K562 (cell line): ENCODE measurements around the gene STX18. TPM values are rescaled to one million over a fixed set of nuclear protein-coding genes. Genes with fewer than 3 reads are reported as not detected.

Experiments used
- ATAC-seq: fragments of 200-7000 bp; cut with Tn5 transposase; 3 replicates; pipeline ENCODE4 v1.9.1; 2020; ENCODE audit warnings: moderate library complexity
- BruUV-seq: library from RNA; stranded (reverse); fragments of 400-500 nt; replicated peaks from 2 replicates; lab custom pipeline; 2021; lab: Mats Ljungman, UMichigan
- CTCF ChIA-PET: fragments of 300-600 bp; formaldehyde crosslinking; extraction: SDS; loops from one replicate; lab custom pipeline; 2021; ENCODE audit warnings: low intra/inter-chr PET ratio; lab: Yijun Ruan, JAX
- POLR2A ChIA-PET: fragments of 300-600, 350-650 bp; sonication (Branson Sonifier 250); formaldehyde crosslinking; extraction: SDS; loops from one replicate; lab custom pipeline; 2021; ENCODE audit warnings: antibody characterized with exemption, inconsistent platforms; lab: Yijun Ruan, JAX
- DNase-seq, 4 experiments: peaks; one replicate each; pipeline versions ENCODE4 v3.0.0 to v3.0.0-alpha.2; 2011 to 2018; ENCODE audit warnings: low spot score in 3 of 4, mixed read lengths in 3 of 4; ENCODE audit errors: extremely low read depth in 1 of 4
- FAIRE-seq: peaks from 2 replicates; lab custom pipeline; 2011; peaks lifted over from hg19 to GRCh38; lab: Jason Lieb, UNC
- H2AFZ ChIP-seq: 2 replicates; pipeline ENCODE4 v1.6.0; 2011; ENCODE audit warnings: low read depth, low read length, control low read depth, inconsistent platforms
- H3K27ac ChIP-seq: fragments of 200-600 bp; 3 replicates; pipeline ENCODE4 v1.8.0; 2011; ENCODE audit warnings: low read depth, mild to moderate bottlenecking, control low read depth, inconsistent platforms, low read length, moderate library complexity, mixed read lengths; ENCODE audit errors: extremely low read depth
- H3K27me3 ChIP-seq, 2 experiments: fragments of 300-600 bp in 1 of 2; 2 replicates in 1 of 2; 3 replicates in 1 of 2; pipeline versions ENCODE4 v1.6.0 to v1.8.0; 2011; ENCODE audit warnings: inconsistent platforms in 2 of 2, low read length in 2 of 2, mild to moderate bottlenecking in 1 of 2, mixed read lengths in 1 of 2, moderate library complexity in 1 of 2; ENCODE audit not compliant: control insufficient read depth in 2 of 2, insufficient read depth in 2 of 2
- H3K36me3 ChIP-seq: fragments of 300-600 bp; 3 replicates; pipeline ENCODE4 v1.8.0; 2011; ENCODE audit warnings: mild to moderate bottlenecking, low read length, inconsistent platforms; ENCODE audit not compliant: control insufficient read depth, insufficient read depth
- H3K4me1 ChIP-seq, 2 experiments: fragments of 200-600 bp in 1 of 2; replicated peaks in 1 of 2; 2 replicates in 1 of 2; 3 replicates in 1 of 2; pipeline versions ENCODE4 v1.5.1 to v1.8.0; 2011; ENCODE audit warnings: inconsistent platforms in 2 of 2, low read length in 2 of 2, mild to moderate bottlenecking in 1 of 2, mixed read lengths in 1 of 2, moderate library complexity in 1 of 2; ENCODE audit not compliant: control insufficient read depth in 2 of 2, insufficient read depth in 2 of 2
- H3K4me2 ChIP-seq: 2 replicates; pipeline ENCODE4 v1.6.1; 2011; ENCODE audit warnings: low read length, control low read depth, inconsistent platforms, mixed read lengths; ENCODE audit not compliant: insufficient read depth
- H3K4me3 ChIP-seq: fragments of 200-600 bp; sonication (generic), shearing (Covaris generic); 2 replicates; pipeline ENCODE4 v1.5.1; 2016; ENCODE audit warnings: control low read depth, inconsistent platforms
- H3K79me2 ChIP-seq: fragments of 200-600 bp; 3 replicates; pipeline ENCODE4 v1.8.0; 2011; ENCODE audit warnings: low read length, inconsistent platforms; ENCODE audit not compliant: control insufficient read depth, insufficient read depth
- H3K9ac ChIP-seq, 2 experiments: 2 replicates each; pipeline versions ENCODE4 v1.6.0 to v1.6.1; 2011; ENCODE audit warnings: low read depth in 2 of 2, low read length in 2 of 2, control low read depth in 1 of 2, inconsistent platforms in 1 of 2, mild to moderate bottlenecking in 1 of 2, mixed read lengths in 1 of 2; ENCODE audit not compliant: insufficient read depth in 1 of 2
- H3K9me1 ChIP-seq: one replicate; pipeline ENCODE4 v1.6.0; 2011; ENCODE audit warnings: inconsistent platforms, mild to moderate bottlenecking, low read length, moderate library complexity; ENCODE audit not compliant: control insufficient read depth, insufficient read depth
- H3K9me3 ChIP-seq: replicated peaks from 2 replicates; pipeline ENCODE4 v1.5.1; 2011; ENCODE audit warnings: low read depth, low read length, inconsistent platforms; ENCODE audit not compliant: control insufficient read depth, insufficient read depth
- H4K20me1 ChIP-seq: replicated peaks from 2 replicates; pipeline ENCODE4 v1.6.1; 2011; ENCODE audit warnings: low read length, inconsistent platforms, mixed read lengths; ENCODE audit not compliant: control insufficient read depth, insufficient read depth
- FOSL1 ChIP-seq: fragments of 200-800 bp; sonication (Bioruptor generic); conservative IDR thresholded peaks from 2 replicates; pipeline ENCODE4 v1.6.1; 2016; ENCODE audit warnings: missing genetic modification characterization, missing compliant biosample characterization
- POLR2B ChIP-seq: fragments of 450-650 bp; IDR thresholded peaks from 2 replicates; pipeline ENCODE4 v1.6.1; 2018; ENCODE audit warnings: low read depth; ENCODE audit not compliant: partially characterized antibody
- WGBS: fragments of 100-300 bp; shearing (Covaris generic); methylation state at CpG from one replicate; pipeline ENCODE4 v1.1.6; 2016; ENCODE audit warnings: low coverage, mixed read lengths; ENCODE audit not compliant: insufficient coverage; ENCODE audit errors: missing lambda C conversion rate; 5-methylcytosine and 5-hydroxymethylcytosine counted together
- in situ Hi-C: fragments of 300-500 bp; cut with MboI; formaldehyde crosslinking; loops from 4 replicates; pipeline ENCODE4 v1.15.0; 2018; ENCODE audit warnings: inconsistent platforms, mixed read lengths
- intact Hi-C: fragments of 100-400 bp; cut with micrococcal nuclease; formaldehyde crosslinking; loops from 2 replicates; pipeline ENCODE4 v1.14.2; 2022
- polyA plus RNA-seq, 8 experiments: library from polyadenylated mRNA; depleted of rRNA in 4 of 8; stranded (reverse) in 5 of 8; unstranded in 3 of 8; fragments of >200 nt; fragmentation: Nextera tagmentation in 2 of 8; fragmentation: Illumina TruSeq in 1 of 8; extraction: Ambion mirVana in 2 of 8; extraction: Trizol in 1 of 8; gene quantifications; 2 replicates each; pipeline versions ENCODE4 v1.2.1 to v1.2.3, GENCODE V29; 2011 to 2014; ENCODE audit warnings: inconsistent platforms in 1 of 8, missing spikeins in 1 of 8
- total RNA-seq, 7 experiments: library from RNA; depleted of rRNA in 6 of 7; stranded (reverse); fragments of >200 nt in 6 of 7; fragmentation: Illumina TruSeq in 2 of 7; extraction: Trizol in 2 of 7; gene quantifications; 2 replicates each; pipeline versions ENCODE4 v1.2.1 to v1.2.3, GENCODE V29; 2011 to 2021; ENCODE audit warnings: low replicate concordance in 1 of 7
- TF ChIP-seq, protein P1 (sequence below): fragments of 450-650 bp; formaldehyde crosslinking; IDR thresholded peaks from 2 replicates; pipeline ENCODE4 v1.4.0; 2022; ENCODE audit warnings: mild to moderate bottlenecking, moderate library complexity
- TF ChIP-seq, protein P2 (sequence below): sonication (generic); formaldehyde crosslinking; IDR thresholded peaks from 2 replicates; pipeline ENCODE4 v1.8.1; 2023; ENCODE audit warnings: mild to moderate bottlenecking, missing genetic modification reagents
- TF ChIP-seq, protein P3 (sequence below), 2 experiments: fragments of 450-650 bp; IDR thresholded peaks; 2 replicates each; pipeline ENCODE4 v1.6.1; 2016
- TF ChIP-seq, protein P4 (sequence below), 2 experiments: fragments of 450-650 bp in 1 of 2; sonication (generic) in 1 of 2; formaldehyde crosslinking; conservative IDR thresholded peaks; 2 replicates each; pipeline versions ENCODE4 v1.4.0 to v1.8.1; 2020 to 2022; ENCODE audit warnings: mild to moderate bottlenecking in 1 of 2, missing genetic modification reagents in 1 of 2
- TF ChIP-seq, protein P5 (sequence below), 3 experiments: IDR thresholded peaks in 2 of 3; conservative IDR thresholded peaks in 1 of 3; 2 replicates each; pipeline ENCODE4 v1.5.1; 2011 to 2012; ENCODE audit warnings: low read length in 3 of 3, mild to moderate bottlenecking in 3 of 3, control low read depth in 2 of 3, improper control_type of control experiment in 1 of 3, inconsistent platforms in 1 of 3, low read depth in 1 of 3, mixed read lengths in 1 of 3, moderate library complexity in 1 of 3; ENCODE audit not compliant: insufficient read depth in 2 of 3
- TF ChIP-seq, protein P6 (sequence below): sonication (generic); formaldehyde crosslinking; IDR thresholded peaks from 2 replicates; pipeline ENCODE4 v1.8.0; 2022; ENCODE audit warnings: missing genetic modification reagents, mild to moderate bottlenecking, borderline replicate concordance

Gene STX18
- total and polyA plus RNA-seq, 9 of the 15 experiments (the other 6 are each of a cell fraction or from before 2014, with no cell fraction given): 6.2 to 41.7 (median 22.7) TPM

DNA sequence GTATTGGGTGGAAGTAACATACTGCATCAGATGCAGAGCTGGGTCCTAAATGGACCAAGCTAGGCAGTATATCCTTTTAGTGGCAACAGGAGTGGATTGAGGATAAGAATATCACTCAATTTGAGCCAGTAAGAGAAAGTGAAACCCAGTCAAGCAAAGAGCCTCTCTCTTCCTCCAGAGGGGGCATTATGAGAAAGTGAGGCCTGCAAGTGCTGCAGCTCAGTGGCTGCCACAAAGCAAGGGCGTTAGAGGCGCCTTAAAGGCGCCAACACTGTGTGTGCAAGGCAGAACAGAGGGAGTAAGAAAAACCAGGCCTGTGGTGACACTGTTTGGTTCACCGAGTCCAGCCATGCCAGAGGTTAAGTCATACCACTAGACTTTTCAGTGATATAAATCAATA lies 17.5 kb downstream of the STX18 start:
- no peaks in the 10 kb centered on the region; the same call in 2 of the 3 replicates for H3K36me3 ChIP-seq
- TF ChIP-seq FOSL1 (tag) (no peak), POLR2B (no peak)
- TF ChIP-seq, protein P1, sequence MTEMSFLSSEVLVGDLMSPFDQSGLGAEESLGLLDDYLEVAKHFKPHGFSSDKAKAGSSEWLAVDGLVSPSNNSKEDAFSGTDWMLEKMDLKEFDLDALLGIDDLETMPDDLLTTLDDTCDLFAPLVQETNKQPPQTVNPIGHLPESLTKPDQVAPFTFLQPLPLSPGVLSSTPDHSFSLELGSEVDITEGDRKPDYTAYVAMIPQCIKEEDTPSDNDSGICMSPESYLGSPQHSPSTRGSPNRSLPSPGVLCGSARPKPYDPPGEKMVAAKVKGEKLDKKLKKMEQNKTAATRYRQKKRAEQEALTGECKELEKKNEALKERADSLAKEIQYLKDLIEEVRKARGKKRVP: no peak
- TF ChIP-seq, protein P2, sequence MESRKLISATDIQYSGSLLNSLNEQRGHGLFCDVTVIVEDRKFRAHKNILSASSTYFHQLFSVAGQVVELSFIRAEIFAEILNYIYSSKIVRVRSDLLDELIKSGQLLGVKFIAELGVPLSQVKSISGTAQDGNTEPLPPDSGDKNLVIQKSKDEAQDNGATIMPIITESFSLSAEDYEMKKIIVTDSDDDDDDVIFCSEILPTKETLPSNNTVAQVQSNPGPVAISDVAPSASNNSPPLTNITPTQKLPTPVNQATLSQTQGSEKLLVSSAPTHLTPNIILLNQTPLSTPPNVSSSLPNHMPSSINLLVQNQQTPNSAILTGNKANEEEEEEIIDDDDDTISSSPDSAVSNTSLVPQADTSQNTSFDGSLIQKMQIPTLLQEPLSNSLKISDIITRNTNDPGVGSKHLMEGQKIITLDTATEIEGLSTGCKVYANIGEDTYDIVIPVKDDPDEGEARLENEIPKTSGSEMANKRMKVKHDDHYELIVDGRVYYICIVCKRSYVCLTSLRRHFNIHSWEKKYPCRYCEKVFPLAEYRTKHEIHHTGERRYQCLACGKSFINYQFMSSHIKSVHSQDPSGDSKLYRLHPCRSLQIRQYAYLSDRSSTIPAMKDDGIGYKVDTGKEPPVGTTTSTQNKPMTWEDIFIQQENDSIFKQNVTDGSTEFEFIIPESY (CRISPR knock-in tag): peak; percentile 97
- TF ChIP-seq, protein P3, sequence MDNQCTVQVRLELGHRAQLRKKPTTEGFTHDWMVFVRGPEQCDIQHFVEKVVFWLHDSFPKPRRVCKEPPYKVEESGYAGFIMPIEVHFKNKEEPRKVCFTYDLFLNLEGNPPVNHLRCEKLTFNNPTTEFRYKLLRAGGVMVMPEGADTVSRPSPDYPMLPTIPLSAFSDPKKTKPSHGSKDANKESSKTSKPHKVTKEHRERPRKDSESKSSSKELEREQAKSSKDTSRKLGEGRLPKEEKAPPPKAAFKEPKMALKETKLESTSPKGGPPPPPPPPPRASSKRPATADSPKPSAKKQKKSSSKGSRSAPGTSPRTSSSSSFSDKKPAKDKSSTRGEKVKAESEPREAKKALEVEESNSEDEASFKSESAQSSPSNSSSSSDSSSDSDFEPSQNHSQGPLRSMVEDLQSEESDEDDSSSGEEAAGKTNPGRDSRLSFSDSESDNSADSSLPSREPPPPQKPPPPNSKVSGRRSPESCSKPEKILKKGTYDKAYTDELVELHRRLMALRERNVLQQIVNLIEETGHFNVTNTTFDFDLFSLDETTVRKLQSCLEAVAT (IDR thresholded peaks at IDR 0.05): no peak
- TF ChIP-seq, protein P4, sequence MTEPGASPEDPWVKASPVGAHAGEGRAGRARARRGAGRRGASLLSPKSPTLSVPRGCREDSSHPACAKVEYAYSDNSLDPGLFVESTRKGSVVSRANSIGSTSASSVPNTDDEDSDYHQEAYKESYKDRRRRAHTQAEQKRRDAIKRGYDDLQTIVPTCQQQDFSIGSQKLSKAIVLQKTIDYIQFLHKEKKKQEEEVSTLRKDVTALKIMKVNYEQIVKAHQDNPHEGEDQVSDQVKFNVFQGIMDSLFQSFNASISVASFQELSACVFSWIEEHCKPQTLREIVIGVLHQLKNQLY (CRISPR knock-in tag; conservative IDR thresholded peaks at IDR 0.05): no peak
- TF ChIP-seq, protein P5, sequence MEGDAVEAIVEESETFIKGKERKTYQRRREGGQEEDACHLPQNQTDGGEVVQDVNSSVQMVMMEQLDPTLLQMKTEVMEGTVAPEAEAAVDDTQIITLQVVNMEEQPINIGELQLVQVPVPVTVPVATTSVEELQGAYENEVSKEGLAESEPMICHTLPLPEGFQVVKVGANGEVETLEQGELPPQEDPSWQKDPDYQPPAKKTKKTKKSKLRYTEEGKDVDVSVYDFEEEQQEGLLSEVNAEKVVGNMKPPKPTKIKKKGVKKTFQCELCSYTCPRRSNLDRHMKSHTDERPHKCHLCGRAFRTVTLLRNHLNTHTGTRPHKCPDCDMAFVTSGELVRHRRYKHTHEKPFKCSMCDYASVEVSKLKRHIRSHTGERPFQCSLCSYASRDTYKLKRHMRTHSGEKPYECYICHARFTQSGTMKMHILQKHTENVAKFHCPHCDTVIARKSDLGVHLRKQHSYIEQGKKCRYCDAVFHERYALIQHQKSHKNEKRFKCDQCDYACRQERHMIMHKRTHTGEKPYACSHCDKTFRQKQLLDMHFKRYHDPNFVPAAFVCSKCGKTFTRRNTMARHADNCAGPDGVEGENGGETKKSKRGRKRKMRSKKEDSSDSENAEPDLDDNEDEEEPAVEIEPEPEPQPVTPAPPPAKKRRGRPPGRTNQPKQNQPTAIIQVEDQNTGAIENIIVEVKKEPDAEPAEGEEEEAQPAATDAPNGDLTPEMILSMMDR (IDR thresholded peaks at IDR 0.05 in 2 of 3, conservative IDR thresholded peaks at IDR 0.05 in 1 of 3; ENCODE audit: insufficient read depth in 2 of 3, low read depth in 1 of 3, low read length in 3 of 3): peak in 2 of 3 experiments; percentile 21 to 24; a peak in 1 of 6 replicates
- TF ChIP-seq, protein P6, sequence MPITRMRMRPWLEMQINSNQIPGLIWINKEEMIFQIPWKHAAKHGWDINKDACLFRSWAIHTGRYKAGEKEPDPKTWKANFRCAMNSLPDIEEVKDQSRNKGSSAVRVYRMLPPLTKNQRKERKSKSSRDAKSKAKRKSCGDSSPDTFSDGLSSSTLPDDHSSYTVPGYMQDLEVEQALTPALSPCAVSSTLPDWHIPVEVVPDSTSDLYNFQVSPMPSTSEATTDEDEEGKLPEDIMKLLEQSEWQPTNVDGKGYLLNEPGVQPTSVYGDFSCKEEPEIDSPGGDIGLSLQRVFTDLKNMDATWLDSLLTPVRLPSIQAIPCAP (CRISPR knock-in tag): no peak
- TF ChIP-seq, all 486 proteins: peak for 2
- Histone ChIP-seq H3K27me3 (no peaks in the 10 kb centered on the region), H3K4me1 (no peaks in the 10 kb centered on the region), H2AFZ (no peak overlapping the region), H3K9me3 (no peaks in the 10 kb centered on the region), H3K27ac (no peak overlapping the region), H4K20me1 (no peaks in the 10 kb centered on the region; the same call in none of the 2 replicates), H3K4me2 (no peak overlapping the region), H3K9ac (no peak overlapping the region), H3K4me3 (no peak overlapping the region), H3K79me2 (no peaks in the 10 kb centered on the region), H3K9me1 (no peaks in the 10 kb centered on the region)
- ATAC-seq (peak; percentile 84), FAIRE-seq (no peak), DNase-seq (peak in 1 of 4 experiments; percentile 19)
- ChIA-PET CTCF (no interaction called here), POLR2A (interaction anchor here (0.6 to 1.4 kb wide), 6 partner anchors 11 to 330 kb away, joined by 3 read pairs; no protein-coding TSS in a partner anchor)
- BruUV-seq: no TSS peak
- in situ Hi-C loops (no loop called here), intact Hi-C loops (no loop called here)
- 76% methylated on average over 4 of the region's 4 CpGs for WGBS
